Parathyroid adenoma (tissue), 2 donors: ENCODE results near the gene PLAC1.

Experiments
- H2AFZ ChIP-seq: fragments of 300-600 bp; sonication (generic); one replicate; pipeline ENCODE4 v1.7.0; 2017; ENCODE audit warnings: antibody characterized with exemption, mild to moderate bottlenecking
- H3K27ac ChIP-seq: fragments of 300-600 bp; sonication (generic); one replicate; pipeline ENCODE4 v1.7.0; 2017
- H3K27me3 ChIP-seq: fragments of 300-600 bp; sonication (generic); one replicate; pipeline ENCODE4 v1.7.0; 2017; ENCODE audit warnings: low read length; ENCODE audit not compliant: control insufficient read depth, insufficient read depth
- H3K36me3 ChIP-seq: fragments of 300-600 bp; sonication (generic); one replicate; pipeline ENCODE4 v1.7.0; 2017; ENCODE audit warnings: low read length; ENCODE audit not compliant: control insufficient read depth, insufficient read depth
- H3K4me1 ChIP-seq: fragments of 300-600 bp; sonication (generic); one replicate; pipeline ENCODE4 v1.7.0; 2017; ENCODE audit warnings: control low read depth
- H3K4me2 ChIP-seq: fragments of 300-600 bp; sonication (generic); one replicate; pipeline ENCODE4 v1.7.0; 2017; ENCODE audit warnings: low read length
- H3K4me3 ChIP-seq: fragments of 300-600 bp; sonication (generic); one replicate; pipeline ENCODE4 v1.7.0; 2017; ENCODE audit warnings: low read depth, low read length
- H3K79me2 ChIP-seq: fragments of 300-600 bp; sonication (generic); one replicate; pipeline ENCODE4 v1.7.0; 2017; ENCODE audit warnings: control low read depth
- H3K9ac ChIP-seq: fragments of 300-600 bp; sonication (generic); one replicate; pipeline ENCODE4 v1.7.0; 2017; ENCODE audit warnings: mild to moderate bottlenecking
- H3K9me3 ChIP-seq: fragments of 300-600 bp; sonication (generic); one replicate; pipeline ENCODE4 v1.7.0; 2017; ENCODE audit warnings: low read length; ENCODE audit not compliant: control insufficient read depth
- CTCF ChIP-seq: fragments of 300-600 bp; sonication (generic); IDR thresholded peaks from one replicate; pipeline ENCODE4 v1.7.0; 2017; ENCODE audit warnings: antibody characterized with exemption, mild to moderate bottlenecking
- donor health status: primary hyperparathyroidism.

Gene PLAC1

GRCh38 chrX:134558133-134558532 lies 100.1 kb downstream of the PLAC1 start:
- Histone ChIP-seq H3K9ac (no peak overlapping the region), H3K4me3 (no peak overlapping the region), H3K4me1 (no peaks in the 10 kb centered on the region), H3K4me2 (no peak overlapping the region), H3K27ac (no peak overlapping the region), H3K27me3 (no peaks in the 10 kb centered on the region), H2AFZ (no peak overlapping the region), H3K9me3 (no peaks in the 10 kb centered on the region), H3K36me3 (no peaks in the 10 kb centered on the region), H3K79me2 (no peaks in the 10 kb centered on the region)
- no peak for TF ChIP-seq CTCF

GRCh38 chrX:134554291-134554690 lies 104.0 kb downstream of the PLAC1 start:
- Histone ChIP-seq H3K79me2 (no peaks in the 10 kb centered on the region), H2AFZ (no peak overlapping the region), H3K4me3 (no peak overlapping the region), H3K9me3 (no peaks in the 10 kb centered on the region), H3K27me3 (no peaks in the 10 kb centered on the region), H3K36me3 (no peaks in the 10 kb centered on the region), H3K27ac (no peak overlapping the region), H3K9ac (no peak overlapping the region), H3K4me1 (no peaks in the 10 kb centered on the region), H3K4me2 (no peak overlapping the region)
- no peak for TF ChIP-seq CTCF

- no peak overlapping the region for H3K4me3 ChIP-seq
- no peaks in the 10 kb centered on the region for H3K36me3 ChIP-seq
- H2AFZ ChIP-seq, result no peak overlapping the region
- H3K79me2 ChIP-seq, result no peaks in the 10 kb centered on the region
- no peaks in the 10 kb centered on the region for H3K9me3 ChIP-seq
- H3K9ac ChIP-seq, result no peak overlapping the region
- H3K27me3 ChIP-seq, result peaks cover 3% of the 10 kb centered on the region
- no peak overlapping the region for H3K27ac ChIP-seq
- TF ChIP-seq CTCF, result no peak
- H3K4me2 ChIP-seq, result no peak overlapping the region
- no peaks in the 10 kb centered on the region for H3K4me1 ChIP-seq
These were observed 105.9 kb downstream of the PLAC1 start for GRCh38 chrX:134552351-134552750.

- Histone ChIP-seq H3K4me2 (no peak overlapping the region), H3K36me3 (no peaks in the 10 kb centered on the region), H3K27me3 (peaks cover 3% of the 10 kb centered on the region), H2AFZ (no peak overlapping the region), H3K9me3 (no peaks in the 10 kb centered on the region), H3K4me3 (no peak overlapping the region), H3K9ac (no peak overlapping the region), H3K79me2 (no peaks in the 10 kb centered on the region), H3K4me1 (no peaks in the 10 kb centered on the region), H3K27ac (no peak overlapping the region)
- no peak for TF ChIP-seq CTCF
These were observed 106.8 kb downstream of the PLAC1 start for GRCh38 chrX:134551376-134552048.
